HCT116 (cell line): ENCODE data around the gene CRLF3. TPM values are rescaled to one million over a fixed set of nuclear protein-coding genes. Genes with fewer than 3 reads are reported as not detected.

Experiments
- ATAC-seq: fragments of 200-7000 bp; cut with Tn5 transposase; 2 replicates; pipeline ENCODE4 v1.9.1; 2020; ENCODE audit warnings: mild to moderate bottlenecking, moderate library complexity
- BruUV-seq: library from RNA; stranded (reverse); fragments of 400-500 nt; replicated peaks from 2 replicates; lab custom pipeline; 2021; lab: Mats Ljungman, UMichigan
- CTCF ChIA-PET: fragments of 300-600 bp; sonication (Branson Sonifier 250); formaldehyde crosslinking; loops from one replicate; lab custom pipeline; 2021; ENCODE audit warnings: antibody characterized with exemption; lab: Charles Lee
- POLR2A ChIA-PET: fragments of 300-600, 350-600 bp; sonication (Branson Sonifier 250); formaldehyde crosslinking; loops from one replicate; lab custom pipeline; 2021; ENCODE audit warnings: antibody characterized with exemption; lab: Charles Lee
- RAD21 ChIA-PET, 2 experiments: fragments of 300-600 bp; sonication (Branson Sonifier 250); formaldehyde crosslinking; loops; one replicate each; lab custom pipeline; 2023; ENCODE audit warnings: low total read pairs in 2 of 2; ENCODE audit not compliant: uncharacterized antibody in 2 of 2, unreplicated experiment in 2 of 2, low non-redundant PET in 1 of 2; lab: Charles Lee
- DNase-seq: peaks from one replicate; pipeline ENCODE4 v3.0.0-alpha.2; 2010; ENCODE audit warnings: low read depth, low spot score
- H2AFZ ChIP-seq: fragments of 200-600 bp; shearing (Covaris generic), sonication (generic); 2 replicates; pipeline ENCODE4 v1.6.1; 2017; ENCODE audit warnings: low read depth, mixed run types, mixed read lengths, antibody characterized with exemption, low read length; ENCODE audit not compliant: poor library complexity, severe bottlenecking
- H3K27ac ChIP-seq: 2 replicates; pipeline ENCODE4 v1.5.1; 2012; ENCODE audit warnings: low read depth, low read length
- H3K27me3 ChIP-seq: fragments of 200-600 bp; sonication (generic); 2 replicates; pipeline ENCODE4 v1.6.1; 2016; ENCODE audit warnings: mixed run types, low read length, mixed read lengths; ENCODE audit not compliant: insufficient read depth
- H3K36me3 ChIP-seq, 2 experiments: fragments of 200-500 bp in 1 of 2; fragments of 200-600 bp in 1 of 2; sonication (Bioruptor generic) in 1 of 2; sonication (generic) in 1 of 2; 2 replicates each; pipeline versions ENCODE4 v1.5.1 to v1.6.1; 2014 to 2016; ENCODE audit warnings: low read length in 2 of 2, inconsistent platforms in 1 of 2, mixed read lengths in 1 of 2, mixed run types in 1 of 2; ENCODE audit not compliant: insufficient read depth in 2 of 2, control insufficient read depth in 1 of 2
- H3K4me1 ChIP-seq, 2 experiments: fragments of 200-600 bp in 1 of 2; sonication (generic) in 1 of 2; 2 replicates each; pipeline versions ENCODE4 v1.5.1 to v1.6.1; 2012 to 2017; ENCODE audit warnings: low read length in 2 of 2, inconsistent platforms in 1 of 2, mild to moderate bottlenecking in 1 of 2, mixed read lengths in 1 of 2, mixed run types in 1 of 2, moderate library complexity in 1 of 2; ENCODE audit not compliant: insufficient read depth in 2 of 2, control insufficient read depth in 1 of 2
- H3K4me2 ChIP-seq: fragments of 200-600 bp; sonication (generic); 2 replicates; pipeline ENCODE4 v1.6.1; 2017; ENCODE audit warnings: mixed run types, low read length, mixed read lengths
- H3K4me3 ChIP-seq, 2 experiments: fragments of 200-600 bp in 1 of 2; sonication (generic) in 1 of 2; replicated peaks in 1 of 2; 2 replicates each; pipeline ENCODE4 v1.5.1; 2011 to 2016; ENCODE audit warnings: low read length in 2 of 2, control low read depth in 1 of 2, low read depth in 1 of 2, mild to moderate bottlenecking in 1 of 2, mixed read lengths in 1 of 2, mixed run types in 1 of 2
- H3K79me2 ChIP-seq: fragments of 200-600 bp; sonication (generic); 2 replicates; pipeline ENCODE4 v1.6.1; 2017; ENCODE audit warnings: mild to moderate bottlenecking, mixed run types, low read length, moderate library complexity, mixed read lengths; ENCODE audit not compliant: insufficient read depth
- H3K9ac ChIP-seq: fragments of 200-600 bp; sonication (generic); 2 replicates; pipeline ENCODE4 v1.6.1; 2016; ENCODE audit warnings: low read length, mixed read lengths
- H3K9me2 ChIP-seq: fragments of 200-600 bp; sonication (generic), shearing (Covaris generic); 2 replicates; pipeline ENCODE4 v1.6.1; 2017; ENCODE audit warnings: mixed run types, mild to moderate bottlenecking, moderate library complexity; ENCODE audit not compliant: insufficient read depth
- H3K9me3 ChIP-seq, 2 experiments: fragments of 200-500 bp in 1 of 2; fragments of 200-600 bp in 1 of 2; sonication (Bioruptor generic) in 1 of 2; sonication (generic) in 1 of 2; 2 replicates each; pipeline ENCODE4 v1.6.1; 2014 to 2017; ENCODE audit warnings: low read length in 2 of 2, mixed read lengths in 2 of 2, inconsistent platforms in 1 of 2, low read depth in 1 of 2, mild to moderate bottlenecking in 1 of 2, mixed run types in 1 of 2, moderate library complexity in 1 of 2; ENCODE audit not compliant: control insufficient read depth in 1 of 2, insufficient read depth in 1 of 2
- H4K20me1 ChIP-seq: fragments of 200-600 bp; sonication (generic), shearing (Covaris generic); 2 replicates; pipeline ENCODE4 v1.6.1; 2017; ENCODE audit warnings: mixed run types, mild to moderate bottlenecking, moderate library complexity; ENCODE audit not compliant: insufficient read depth
- ATF3 ChIP-seq: IDR thresholded peaks from 2 replicates; pipeline ENCODE4 v1.6.1; 2012
- CBX3 ChIP-seq: IDR thresholded peaks from 2 replicates; pipeline ENCODE4 v1.6.1; 2012; ENCODE audit warnings: low read depth
- CEBPB ChIP-seq: IDR thresholded peaks from 2 replicates; pipeline ENCODE4 v1.6.1; 2012; ENCODE audit warnings: low read depth
- EGR1 ChIP-seq: IDR thresholded peaks from 2 replicates; pipeline ENCODE4 v1.6.1; 2012; ENCODE audit warnings: low read depth
- ELF1 ChIP-seq: IDR thresholded peaks from 2 replicates; pipeline ENCODE4 v1.6.1; 2012; ENCODE audit warnings: low read depth, borderline replicate concordance
- EZH2 ChIP-seq: fragments of 200-600 bp; sonication (generic); IDR thresholded peaks from 2 replicates; pipeline ENCODE4 v1.6.1; 2017; ENCODE audit warnings: antibody characterized with exemption, mixed run types
- EZH2phosphoT487 ChIP-seq: fragments of 200-600 bp; IDR thresholded peaks from 2 replicates; pipeline ENCODE4 v1.6.1; 2018; ENCODE audit warnings: antibody characterized with exemption, borderline replicate concordance
- FOSL1 ChIP-seq: IDR thresholded peaks from 2 replicates; pipeline ENCODE4 v1.6.1; 2012; ENCODE audit warnings: low read depth
- JUND ChIP-seq: IDR thresholded peaks from 2 replicates; pipeline ENCODE4 v1.6.1; 2012
- POLR2A ChIP-seq: IDR thresholded peaks from 2 replicates; pipeline ENCODE4 v1.7.0; 2011; ENCODE audit warnings: borderline replicate concordance; ENCODE audit not compliant: insufficient read depth, insufficient read length; ENCODE audit errors: extremely low read depth
- POLR2AphosphoS5 ChIP-seq: IDR thresholded peaks from 2 replicates; pipeline ENCODE4 v1.6.1; 2011; ENCODE audit warnings: mild to moderate bottlenecking, low read depth, low read length, moderate library complexity
- RAD21 ChIP-seq: IDR thresholded peaks from 2 replicates; pipeline ENCODE4 v1.6.1; 2012; ENCODE audit warnings: low read depth, mild to moderate bottlenecking
- SIN3A ChIP-seq: IDR thresholded peaks from 2 replicates; pipeline ENCODE4 v1.6.1; 2012; ENCODE audit warnings: low read depth
- SRF ChIP-seq: IDR thresholded peaks from 2 replicates; pipeline ENCODE4 v1.6.1; 2012; ENCODE audit warnings: low read depth
- TCF7L2 ChIP-seq: IDR thresholded peaks from 2 replicates; pipeline ENCODE4 v1.7.0; 2011; ENCODE audit warnings: borderline replicate concordance, inconsistent platforms; ENCODE audit not compliant: insufficient read depth, insufficient read length; ENCODE audit errors: extremely low read depth
- YY1 ChIP-seq: IDR thresholded peaks from 2 replicates; pipeline ENCODE4 v1.6.1; 2011; ENCODE audit warnings: low read length, low read depth, moderate library complexity, mild to moderate bottlenecking; ENCODE audit not compliant: insufficient replicate concordance; ENCODE audit errors: extremely low read depth
- ZFX ChIP-seq: fragments of 450-650 bp; IDR thresholded peaks from 2 replicates; pipeline ENCODE4 v1.6.1; 2017
- ZNF274 ChIP-seq: fragments of 200-500 bp; sonication (Bioruptor generic); IDR thresholded peaks from 2 replicates; pipeline ENCODE4 v1.6.1; 2014; ENCODE audit warnings: mild to moderate bottlenecking, low read depth, low read length, inconsistent platforms
- intact Hi-C: fragments of 100-400 bp; cut with micrococcal nuclease; formaldehyde crosslinking; loops from 2 replicates; pipeline ENCODE4 v1.10.0; 2022
- total RNA-seq: library from RNA; stranded (reverse); gene quantifications from one replicate; pipeline ENCODE4 v1.2.1, GENCODE V29; 2021; ENCODE audit not compliant: unreplicated experiment
- TF ChIP-seq, protein P1 (sequence below): IDR thresholded peaks from 2 replicates; pipeline ENCODE4 v1.6.1; 2012; ENCODE audit warnings: low read depth

CRLF3 gene
- total RNA-seq, 1 experiment from 2014 or later = 32.4 TPM

- no TSS peak for BruUV-seq
- DNase-seq = no peak
- intact Hi-C loops = no loop called here
- Histone ChIP-seq H3K9me2 (no peaks in the 10 kb centered on the region), H3K27ac (no peak overlapping the region), H3K36me3 (peaks cover 8 to 13% of the 10 kb centered on the region in 2 experiments), H3K4me2 (no peak overlapping the region), H3K9me3 (no peaks in the 10 kb centered on the region), H4K20me1 (no peaks in the 10 kb centered on the region), H3K9ac (no peak overlapping the region), H3K27me3 (no peaks in the 10 kb centered on the region), H3K4me3 (no peak overlapping the region), H3K4me1 (no peaks in the 10 kb centered on the region), H3K79me2 (peaks cover 8% of the 10 kb centered on the region; the same call in 1 of the 2 replicates), H2AFZ (no peak overlapping the region)
- ChIA-PET POLR2A (no interaction called here), CTCF (no interaction called here), RAD21 (interaction anchor here in 1 of 2 experiments (0.5 kb wide), 1 partner anchor 15 kb away, joined by 3 read pairs; no protein-coding TSS in a partner anchor)
- ATAC-seq = no peak
- TF ChIP-seq POLR2A (no peak), ELF1 (no peak), EGR1 (no peak), FOSL1 (no peak), CBX3 (no peak)
Measured at GRCh38 chr17:30848021-30848420, 23.5 kb upstream of the CRLF3 start.

- Histone ChIP-seq H3K4me3 (no peak overlapping the region), H3K27me3 (no peaks in the 10 kb centered on the region), H2AFZ (no peak overlapping the region), H4K20me1 (no peaks in the 10 kb centered on the region), H3K9me3 (no peaks in the 10 kb centered on the region), H3K36me3 (peaks cover 19 to 33% of the 10 kb centered on the region in 2 experiments; a peak in 3 of 4 replicates), H3K9me2 (no peaks in the 10 kb centered on the region), H3K27ac (no peak overlapping the region), H3K4me2 (no peak overlapping the region), H3K79me2 (peaks cover 15% of the 10 kb centered on the region), H3K9ac (no peak overlapping the region), H3K4me1 (no peaks in the 10 kb centered on the region)
- no TSS peak for BruUV-seq
- no peak for ATAC-seq
- TF ChIP-seq, protein P1, sequence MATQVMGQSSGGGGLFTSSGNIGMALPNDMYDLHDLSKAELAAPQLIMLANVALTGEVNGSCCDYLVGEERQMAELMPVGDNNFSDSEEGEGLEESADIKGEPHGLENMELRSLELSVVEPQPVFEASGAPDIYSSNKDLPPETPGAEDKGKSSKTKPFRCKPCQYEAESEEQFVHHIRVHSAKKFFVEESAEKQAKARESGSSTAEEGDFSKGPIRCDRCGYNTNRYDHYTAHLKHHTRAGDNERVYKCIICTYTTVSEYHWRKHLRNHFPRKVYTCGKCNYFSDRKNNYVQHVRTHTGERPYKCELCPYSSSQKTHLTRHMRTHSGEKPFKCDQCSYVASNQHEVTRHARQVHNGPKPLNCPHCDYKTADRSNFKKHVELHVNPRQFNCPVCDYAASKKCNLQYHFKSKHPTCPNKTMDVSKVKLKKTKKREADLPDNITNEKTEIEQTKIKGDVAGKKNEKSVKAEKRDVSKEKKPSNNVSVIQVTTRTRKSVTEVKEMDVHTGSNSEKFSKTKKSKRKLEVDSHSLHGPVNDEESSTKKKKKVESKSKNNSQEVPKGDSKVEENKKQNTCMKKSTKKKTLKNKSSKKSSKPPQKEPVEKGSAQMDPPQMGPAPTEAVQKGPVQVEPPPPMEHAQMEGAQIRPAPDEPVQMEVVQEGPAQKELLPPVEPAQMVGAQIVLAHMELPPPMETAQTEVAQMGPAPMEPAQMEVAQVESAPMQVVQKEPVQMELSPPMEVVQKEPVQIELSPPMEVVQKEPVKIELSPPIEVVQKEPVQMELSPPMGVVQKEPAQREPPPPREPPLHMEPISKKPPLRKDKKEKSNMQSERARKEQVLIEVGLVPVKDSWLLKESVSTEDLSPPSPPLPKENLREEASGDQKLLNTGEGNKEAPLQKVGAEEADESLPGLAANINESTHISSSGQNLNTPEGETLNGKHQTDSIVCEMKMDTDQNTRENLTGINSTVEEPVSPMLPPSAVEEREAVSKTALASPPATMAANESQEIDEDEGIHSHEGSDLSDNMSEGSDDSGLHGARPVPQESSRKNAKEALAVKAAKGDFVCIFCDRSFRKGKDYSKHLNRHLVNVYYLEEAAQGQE = no peak
- TF ChIP-seq ZFX (no peak), POLR2AphosphoS5 (no peak), FOSL1 (no peak), SRF (no peak), TCF7L2 (no peak), CEBPB (no peak), ZNF274 (no peak), RAD21 (no peak), SIN3A (no peak), EGR1 (no peak), YY1 (no peak), JUND (no peak), ATF3 (no peak), EZH2 (no peak), EZH2phosphoT487 (no peak)
- DNase-seq = no peak
- RAD21 ChIA-PET = no interaction called here
- POLR2A ChIA-PET = no interaction called here
- CTCF ChIA-PET = no interaction called here
- intact Hi-C loops = no loop called here
Measured at GRCh38 chr17:30840771-30841170, 16.3 kb upstream of the CRLF3 start.
